Activated T-helper 1 cell treated with anti-CD3 and anti-CD28 coated beads, Interleukin-12 subunit alpha, Interleukin-12 subunit beta, Interleukin-2, Interleukin-4 antibody, amounts not matched to agents 30 ng/mL and 10 ng/mL and 1 ng/mL, durations not matched to agents 14 hours and 24 hours and 36 hours (primary cell): ENCODE measurements around the gene PIN4. TPM values are rescaled to one million over a fixed set of nuclear protein-coding genes. Genes with fewer than 3 reads are reported as not detected.
"Not testable (repeated sequence)": the region's sequence is repeated elsewhere in the genome, so short reads cannot be mapped to it uniquely, and the experiment has no call there.

Source experiments
- DNase-seq: peaks from one replicate; pipeline ENCODE4 v3.0.0; 2021; ENCODE audit warnings: low spot score
- H3K27ac Mint-ChIP-seq: one replicate; pipeline ENCODE4 v1.8.0; 2021; ENCODE audit warnings: mild to moderate bottlenecking, mixed read lengths
- H3K27me3 Mint-ChIP-seq: one replicate; pipeline ENCODE4 v1.8.0; 2022; ENCODE audit warnings: mild to moderate bottlenecking, moderate library complexity, mixed read lengths; ENCODE audit not compliant: insufficient read depth
- H3K36me3 Mint-ChIP-seq: one replicate; pipeline ENCODE4 v1.8.0; 2021; ENCODE audit warnings: low read depth, mixed read lengths
- H3K4me1 Mint-ChIP-seq: one replicate; pipeline ENCODE4 v1.8.0; 2021; ENCODE audit warnings: low read depth, mixed read lengths
- H3K4me3 Mint-ChIP-seq: one replicate; pipeline ENCODE4 v1.8.0; 2021; ENCODE audit warnings: mild to moderate bottlenecking, moderate library complexity, mixed read lengths
- H3K9me3 Mint-ChIP-seq: one replicate; pipeline ENCODE4 v1.8.0; 2021; ENCODE audit warnings: mixed read lengths
- intact Hi-C: fragments of 100-400 bp; cut with micrococcal nuclease; formaldehyde crosslinking; loops from one replicate; pipeline ENCODE4 v1.15.1; 2024
- total RNA-seq: library from RNA; stranded (reverse); gene quantifications from 2 replicates; pipeline ENCODE4 v1.2.3, GENCODE V29; 2022

The PIN4 gene
- total RNA-seq, 1 donor from 2014 or later: 10.2 TPM

DNA sequence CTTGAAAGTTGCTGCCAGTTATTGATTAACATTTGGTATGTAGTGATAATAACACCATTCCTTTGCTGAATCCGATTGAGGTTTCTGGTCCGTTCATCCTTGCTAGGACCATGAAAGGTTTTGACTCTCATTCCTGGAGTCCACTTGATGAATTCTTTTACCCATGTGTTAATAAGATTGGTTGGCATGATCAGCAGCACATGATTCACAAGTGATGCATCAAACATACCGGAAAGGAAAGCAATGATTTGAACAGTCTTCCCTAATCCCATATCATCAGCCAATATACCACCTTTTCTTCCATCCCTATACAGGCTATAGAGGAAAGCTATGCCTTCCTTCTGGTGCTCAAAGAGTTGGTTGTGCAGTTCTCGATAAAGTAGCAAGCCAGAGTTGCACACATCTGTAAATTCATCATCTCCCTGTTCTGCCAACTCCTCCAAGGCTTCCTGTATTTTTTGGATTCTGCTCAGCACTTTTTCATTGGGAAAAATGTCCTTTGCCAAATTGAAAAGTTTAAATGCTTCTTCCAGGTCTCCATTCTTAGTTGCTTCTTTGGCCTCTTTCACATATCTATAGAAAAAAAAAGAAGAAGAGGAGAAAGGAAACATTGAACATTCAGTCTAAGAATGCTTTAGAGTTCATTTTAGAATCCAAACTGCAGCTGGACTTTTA is 26.7 kb downstream of the PIN4 start:
- DNase-seq: no peak
- H3K27ac Mint-ChIP-seq: no peak overlapping the region
- intact Hi-C loops: no loop called here
- H3K9me3 Mint-ChIP-seq: no peaks in the 10 kb centered on the region
- H3K4me3 Mint-ChIP-seq: no peak overlapping the region
- peaks cover 18% of the 10 kb centered on the region for H3K36me3 Mint-ChIP-seq
- H3K27me3 Mint-ChIP-seq: no peaks in the 10 kb centered on the region
- no peaks in the 10 kb centered on the region for H3K4me1 Mint-ChIP-seq

GRCh38 chrX:72216973-72217372 is 35.4 kb downstream of the PIN4 start:
- no peak overlapping the region for H3K27ac Mint-ChIP-seq
- no peaks in the 10 kb centered on the region for H3K4me1 Mint-ChIP-seq
- no peaks in the 10 kb centered on the region for H3K27me3 Mint-ChIP-seq
- peaks cover 4% of the 10 kb centered on the region for H3K36me3 Mint-ChIP-seq
- intact Hi-C loops: no loop called here
- H3K4me3 Mint-ChIP-seq: no peak overlapping the region
- no peaks in the 10 kb centered on the region for H3K9me3 Mint-ChIP-seq
- DNase-seq: no peak

DNA sequence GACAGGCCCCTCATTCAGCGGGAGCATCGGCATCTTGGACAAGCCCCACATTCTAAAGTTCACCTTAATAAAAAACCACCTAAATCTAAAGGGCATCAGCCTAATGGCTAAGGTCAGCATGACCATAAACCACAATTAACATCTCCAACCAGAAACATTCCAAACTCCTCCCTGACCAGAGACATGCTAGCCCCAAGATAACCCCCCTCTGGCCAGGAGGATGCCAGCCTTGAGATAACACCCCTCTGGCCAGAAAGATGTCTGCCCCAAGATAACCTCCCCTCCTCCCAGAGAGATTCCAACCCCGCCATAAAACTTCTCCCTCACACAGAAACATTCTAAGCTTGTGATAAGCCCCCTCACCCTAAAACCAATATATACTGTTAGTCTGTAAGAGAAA is 38.8 kb downstream of the PIN4 start:
- H3K4me1 Mint-ChIP-seq, H3K27me3 Mint-ChIP-seq, H3K4me3 Mint-ChIP-seq, H3K27ac Mint-ChIP-seq, DNase-seq, intact Hi-C loops, H3K36me3 Mint-ChIP-seq, H3K9me3 Mint-ChIP-seq: not testable (repeated sequence)

- Mint-ChIP-seq H3K27ac (no peak overlapping the region), H3K4me3 (no peak overlapping the region), H3K9me3 (no peaks in the 10 kb centered on the region), H3K4me1 (no peaks in the 10 kb centered on the region), H3K36me3 (peaks cover 22% of the 10 kb centered on the region), H3K27me3 (no peaks in the 10 kb centered on the region)
- DNase-seq: no peak
- intact Hi-C loops: loop anchor here (10.0 kb wide), 1 partner anchor 215 kb away; no protein-coding TSS in a partner anchor
Measured at GRCh38 chrX:72230290-72230689, 48.7 kb downstream of the PIN4 start.

DNA sequence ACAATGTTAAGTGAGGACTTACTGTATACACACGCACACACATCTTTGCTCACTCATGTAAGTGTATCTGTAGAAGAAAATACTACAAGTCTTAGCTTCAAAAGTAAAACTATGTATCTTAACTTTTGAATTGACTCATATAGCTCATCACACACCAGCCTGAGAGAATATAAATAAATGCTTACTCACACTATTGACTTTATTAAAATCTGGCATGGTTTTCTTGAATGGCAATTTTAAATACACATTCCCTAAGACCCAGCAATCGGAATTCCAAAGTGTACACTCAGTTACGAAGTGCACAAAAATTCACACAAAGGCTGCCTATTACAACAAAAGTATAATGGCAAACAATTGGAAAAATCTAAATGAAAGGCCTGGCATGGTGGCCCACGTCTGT is 55.3 kb downstream of the PIN4 start:
- no peak overlapping the region for H3K27ac Mint-ChIP-seq
- intact Hi-C loops: loop anchor here (10.0 kb wide), 1 partner anchor 222 kb away; no protein-coding TSS in a partner anchor
- peaks cover 4% of the 10 kb centered on the region for H3K4me1 Mint-ChIP-seq
- H3K27me3 Mint-ChIP-seq: no peaks in the 10 kb centered on the region
- H3K9me3 Mint-ChIP-seq: no peaks in the 10 kb centered on the region
- no peak for DNase-seq
- peak overlapping the region; percentile 56 for H3K4me3 Mint-ChIP-seq
- H3K36me3 Mint-ChIP-seq: peaks cover 3% of the 10 kb centered on the region

DNA sequence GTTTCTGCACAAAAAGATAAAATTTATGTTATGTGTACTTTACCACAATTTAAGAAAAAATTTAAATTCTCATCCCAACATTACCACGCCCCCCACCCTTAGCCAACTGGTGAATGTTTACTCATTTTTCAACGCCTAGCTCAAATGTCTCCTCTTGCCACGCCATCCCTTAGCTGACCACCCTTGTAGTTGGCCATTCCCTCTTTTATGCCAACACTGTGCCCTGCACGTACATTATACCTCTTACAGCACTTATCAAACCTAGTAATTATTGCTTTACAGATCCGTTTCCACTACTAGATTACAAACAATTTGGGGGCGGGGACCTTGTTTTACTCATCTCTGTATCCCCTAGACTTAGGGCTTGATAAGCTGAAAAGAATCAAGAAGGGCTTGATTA is 56.6 kb downstream of the PIN4 start:
- intact Hi-C loops: loop anchor here (1.0 to 10.0 kb wide), 3 partner anchors 39 to 223 kb away; partner anchors contain the start of genes PIN4 and RPS4X
- H3K27ac Mint-ChIP-seq: no peak overlapping the region
- no peaks in the 10 kb centered on the region for H3K9me3 Mint-ChIP-seq
- H3K36me3 Mint-ChIP-seq: peaks cover 3% of the 10 kb centered on the region
- DNase-seq: no peak
- peak overlapping the region; percentile 84 for H3K4me3 Mint-ChIP-seq
- H3K27me3 Mint-ChIP-seq: no peaks in the 10 kb centered on the region
- H3K4me1 Mint-ChIP-seq: peaks cover 4% of the 10 kb centered on the region

DNA sequence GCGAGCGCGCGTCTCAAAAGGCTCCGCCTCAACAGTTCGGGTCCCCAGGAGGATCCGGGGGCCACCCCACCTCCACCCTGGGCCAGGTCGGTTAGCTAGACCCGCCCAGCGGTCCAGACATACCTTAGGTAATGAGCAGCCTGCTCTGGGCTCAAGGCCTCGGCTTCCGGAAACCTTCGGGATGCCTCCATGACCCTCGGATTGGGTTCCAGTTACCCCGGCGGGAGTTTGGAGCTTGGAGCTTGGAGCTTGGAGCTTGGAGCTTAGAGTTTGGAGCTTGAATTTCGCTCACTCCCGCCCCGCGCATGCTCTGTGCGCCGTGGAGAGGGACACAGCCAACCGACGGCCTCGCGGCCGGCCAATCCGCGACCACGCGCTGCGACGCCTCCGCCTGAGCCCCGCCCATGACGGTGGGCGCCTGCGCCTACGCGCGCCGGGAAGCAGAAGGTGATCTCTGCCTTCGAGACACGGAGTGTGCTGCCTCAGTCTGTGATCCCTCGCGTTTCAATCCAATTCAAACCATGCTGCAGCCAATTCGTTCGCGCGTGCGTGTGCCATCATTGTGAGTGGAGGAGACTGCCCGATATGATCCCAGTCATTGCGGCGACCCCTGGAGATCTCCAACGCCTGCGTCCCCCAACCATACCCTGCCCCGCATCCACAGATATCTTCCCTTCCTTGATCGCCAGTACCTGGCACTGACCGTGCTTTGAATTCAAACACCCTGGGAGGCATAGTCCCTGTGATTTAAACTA is 57.3 kb downstream of the PIN4 start, which contains the start of gene ERCC6L:
TSS of gene ERCC6L (minus strand) at position 307 of the 755 bp plus-strand sequence. CDS start at position 191, 116 bp downstream.
- no peaks in the 10 kb centered on the region for H3K9me3 Mint-ChIP-seq
- intact Hi-C loops: loop anchor here (1.0 to 10.0 kb wide), 4 partner anchors 38 to 224 kb away; partner anchors contain the start of genes PIN4 and RPS4X

DNA sequence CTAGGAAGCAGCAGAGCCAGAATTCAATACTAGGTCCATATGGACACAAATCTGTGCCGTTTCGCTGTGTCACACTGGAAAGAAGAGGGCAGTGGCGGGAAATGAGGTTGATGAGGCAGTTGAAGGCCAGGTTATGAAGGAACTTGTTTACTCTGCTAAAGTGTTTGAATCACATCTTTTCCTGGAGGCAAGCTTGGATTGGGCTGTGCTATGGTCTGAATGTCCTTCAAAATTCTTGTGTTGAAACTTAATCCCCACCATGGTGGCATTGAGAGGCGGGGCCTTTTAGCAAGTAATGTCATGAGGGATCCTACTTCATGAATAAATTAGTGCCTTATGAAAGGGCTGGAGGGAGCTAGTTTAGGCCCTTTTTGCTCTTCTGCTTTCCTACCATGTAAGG is 59.4 kb downstream of the PIN4 start:
- Mint-ChIP-seq H3K36me3 (peaks cover 2% of the 10 kb centered on the region), H3K9me3 (no peaks in the 10 kb centered on the region), H3K4me3 (no peak overlapping the region), H3K4me1 (peaks cover 9% of the 10 kb centered on the region), H3K27me3 (no peaks in the 10 kb centered on the region), H3K27ac (no peak overlapping the region)
- intact Hi-C loops: loop anchor here (10.0 kb wide), 1 partner anchor 1894 kb away; no protein-coding TSS in a partner anchor
- no peak for DNase-seq

More for the DNA sequence above, 57.3 kb downstream of the PIN4 start, which contains the start of gene ERCC6L:
- Mint-ChIP-seq H3K36me3 (peaks cover 3% of the 10 kb centered on the region), H3K27me3 (no peaks in the 10 kb centered on the region), H3K4me3 (peak within 1 kb of the TSS; percentile 84), H3K4me1 (peaks cover 9% of the 10 kb centered on the region), H3K27ac (peak within 1 kb of the TSS; percentile 67)
- peak; percentile 84 for DNase-seq

- Mint-ChIP-seq H3K36me3 (no peaks in the 10 kb centered on the region), H3K4me3 (no peak overlapping the region), H3K27ac (no peak overlapping the region), H3K27me3 (no peaks in the 10 kb centered on the region), H3K4me1 (peaks cover 9% of the 10 kb centered on the region), H3K9me3 (no peaks in the 10 kb centered on the region)
- intact Hi-C loops: loop anchor here (10.0 kb wide), 1 partner anchor 1891 kb away; no protein-coding TSS in a partner anchor
- DNase-seq: no peak
Measured at GRCh38 chrX:72243472-72243871, 61.9 kb downstream of the PIN4 start.

DNA sequence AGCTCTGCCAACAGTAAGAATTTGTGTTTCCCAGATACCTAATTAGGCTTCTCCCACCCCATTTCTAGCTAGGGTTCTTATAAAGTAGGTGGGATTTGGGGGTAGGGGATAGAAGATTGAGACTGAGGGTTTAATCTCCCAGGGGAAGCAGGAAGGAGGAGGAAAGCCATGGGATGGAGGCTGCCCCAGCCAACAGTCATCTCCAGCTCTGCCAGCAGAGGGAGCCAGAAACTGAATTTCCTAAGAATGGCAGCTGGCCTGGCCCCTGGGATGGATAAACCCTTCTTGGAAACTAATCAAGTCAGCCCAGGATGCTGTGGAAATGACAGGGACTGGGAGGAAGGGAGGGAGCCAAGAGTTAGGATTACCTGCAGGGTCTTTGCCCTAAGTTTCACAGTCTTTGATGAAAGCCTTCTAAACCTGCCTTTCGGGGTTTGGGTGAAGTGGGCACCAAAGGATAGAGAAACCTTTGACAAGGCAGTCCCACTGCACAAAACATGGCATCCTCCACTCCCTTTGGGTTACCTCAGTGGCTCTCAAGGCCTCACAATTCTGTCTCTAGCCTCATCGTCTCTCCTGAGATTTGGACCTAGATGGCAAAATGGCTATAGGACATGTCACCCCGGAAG is 64.0 kb downstream of the PIN4 start:
- Mint-ChIP-seq H3K4me3 (no peak overlapping the region), H3K9me3 (no peaks in the 10 kb centered on the region), H3K36me3 (no peaks in the 10 kb centered on the region), H3K4me1 (peaks cover 5% of the 10 kb centered on the region), H3K27ac (no peak overlapping the region), H3K27me3 (no peaks in the 10 kb centered on the region)
- DNase-seq: peak; percentile 8
- intact Hi-C loops: loop anchor here (2.0 to 10.0 kb wide), 2 partner anchors 295 to 1889 kb away; no protein-coding TSS in a partner anchor

DNA sequence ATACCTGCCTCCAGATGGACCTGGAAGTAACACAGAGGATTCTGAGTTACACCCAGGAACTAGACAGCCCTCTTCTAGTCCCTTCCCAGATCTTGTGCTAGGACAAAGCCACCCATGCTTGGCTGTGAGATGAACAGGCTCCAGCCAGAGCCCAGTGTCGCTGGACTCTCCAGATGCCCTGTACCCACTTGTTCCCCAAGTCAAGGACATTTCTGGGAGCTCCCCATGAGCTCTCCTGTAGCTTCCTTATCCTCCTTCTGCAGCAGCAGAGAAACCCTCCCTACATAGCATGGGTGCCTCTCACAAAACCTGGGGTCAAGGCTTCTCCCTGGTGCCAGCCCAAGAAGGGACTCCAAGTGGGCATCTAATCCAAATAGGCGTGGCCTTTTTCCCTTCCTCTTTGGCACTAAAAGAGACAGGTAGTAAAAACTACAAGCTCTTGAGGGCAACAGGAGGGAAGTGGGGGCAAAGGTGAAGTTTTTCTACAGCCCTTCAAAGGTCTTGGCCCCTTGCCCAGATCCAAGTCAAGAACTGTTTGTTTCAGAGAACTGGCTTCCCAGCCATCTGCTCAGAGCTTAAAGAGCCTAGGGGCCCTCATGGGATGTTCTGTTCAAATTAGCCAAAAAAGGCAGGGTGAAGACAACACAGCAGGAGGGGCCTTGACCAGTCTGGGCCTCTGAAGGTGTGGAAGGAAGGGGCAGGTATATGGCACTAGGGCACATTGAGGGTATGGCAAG is 65.8 kb downstream of the PIN4 start:
- peaks cover 5% of the 10 kb centered on the region for H3K4me1 Mint-ChIP-seq
- intact Hi-C loops: loop anchor here (10.0 kb wide), 1 partner anchor 1887 kb away; no protein-coding TSS in a partner anchor
- H3K27ac Mint-ChIP-seq: no peak overlapping the region
- no peaks in the 10 kb centered on the region for H3K27me3 Mint-ChIP-seq
- H3K36me3 Mint-ChIP-seq: no peaks in the 10 kb centered on the region
- H3K9me3 Mint-ChIP-seq: no peaks in the 10 kb centered on the region
- no peak overlapping the region for H3K4me3 Mint-ChIP-seq
- no peak for DNase-seq
